ENCODE results near the gene EHBP1. TPM values are rescaled to one million over a fixed set of nuclear protein-coding genes. Genes with fewer than 3 reads are reported as not detected.

The EHBP1 gene
- total and polyA plus RNA-seq, 2 experiments from 2014 or later, result 27.2 to 47.9 TPM

DNA sequence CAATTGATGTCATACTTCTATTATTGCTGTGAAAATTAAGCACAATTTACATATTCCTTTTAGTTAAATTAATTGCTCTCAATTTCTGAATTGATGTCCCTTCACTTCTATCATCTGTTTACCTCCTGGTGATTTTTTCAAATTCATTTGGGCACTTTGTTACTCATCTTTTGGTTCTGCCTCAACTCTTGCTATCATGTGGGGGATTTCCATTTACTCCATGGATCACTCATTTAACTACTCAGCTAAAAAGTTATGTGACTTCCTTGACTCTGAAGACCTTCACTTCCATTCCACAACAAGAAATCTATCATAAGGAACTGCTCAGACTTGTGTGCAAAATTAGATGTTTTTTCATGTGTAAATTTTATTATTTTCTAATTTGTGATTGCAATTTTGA, 126.2 kb downstream of the EHBP1 start:
- Mint-ChIP-seq H3K4me1 (peaks cover 6% of the 10 kb centered on the region; the same call in 1 of the 3 replicates), H3K27me3 (ENCODE audit: insufficient read depth, low read depth, poor library complexity) (no peaks in the 10 kb centered on the region), H3K36me3 (ENCODE audit: low read depth) (peaks cover 78% of the 10 kb centered on the region), H3K9me3 (peaks cover 20% of the 10 kb centered on the region), H3K27ac (no peak overlapping the region), H3K4me3 (no peak overlapping the region)
- TF ChIP-seq EZH2phosphoT487 (IDR thresholded peaks at IDR 0.05; ENCODE audit: unreplicated experiment) (no peak), EZH2 (IDR thresholded peaks at IDR 0.05; ENCODE audit: low read depth, unreplicated experiment) (no peak), CREB1 (CRISPR knock-in tag; IDR thresholded peaks at IDR 0.05; ENCODE audit: low read depth) (no peak), POLR2AphosphoS5 (IDR thresholded peaks at IDR 0.05; ENCODE audit: low read depth) (no peak), ZNF114 (CRISPR knock-in tag; IDR thresholded peaks at IDR 0.05) (no peak)
- TF ChIP-seq, protein P1, sequence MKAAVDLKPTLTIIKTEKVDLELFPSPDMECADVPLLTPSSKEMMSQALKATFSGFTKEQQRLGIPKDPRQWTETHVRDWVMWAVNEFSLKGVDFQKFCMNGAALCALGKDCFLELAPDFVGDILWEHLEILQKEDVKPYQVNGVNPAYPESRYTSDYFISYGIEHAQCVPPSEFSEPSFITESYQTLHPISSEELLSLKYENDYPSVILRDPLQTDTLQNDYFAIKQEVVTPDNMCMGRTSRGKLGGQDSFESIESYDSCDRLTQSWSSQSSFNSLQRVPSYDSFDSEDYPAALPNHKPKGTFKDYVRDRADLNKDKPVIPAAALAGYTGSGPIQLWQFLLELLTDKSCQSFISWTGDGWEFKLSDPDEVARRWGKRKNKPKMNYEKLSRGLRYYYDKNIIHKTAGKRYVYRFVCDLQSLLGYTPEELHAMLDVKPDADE (IDR thresholded peaks at IDR 0.05), result no peak
- DNase-seq (ENCODE audit: low spot score), result no peak
- H2AFZ ChIP-seq, result no peak overlapping the region
- no peaks in the 10 kb centered on the region for H3K9me2 ChIP-seq (ENCODE audit: insufficient read depth)
- no peak overlapping the region for H3K27ac ChIP-seq (ENCODE audit: low read depth)
- H3K36me3 ChIP-seq (ENCODE audit: insufficient read depth), result no peaks in the 10 kb centered on the region; the same call in 1 of the 2 replicates
- H3K27me3 ChIP-seq (ENCODE audit: insufficient read depth), result no peaks in the 10 kb centered on the region
- H3K79me2 ChIP-seq (replicated peaks; ENCODE audit: insufficient read depth), result no peaks in the 10 kb centered on the region
- no peaks in the 10 kb centered on the region for H3F3A ChIP-seq (replicated peaks; ENCODE audit: low read depth)
- no peaks in the 10 kb centered on the region for H4K20me1 ChIP-seq (replicated peaks; ENCODE audit: insufficient read depth)
- no peak overlapping the region for H3K4me2 ChIP-seq
- peaks cover 3% of the 10 kb centered on the region; the same call in 1 of the 2 replicates for H3K4me1 ChIP-seq (ENCODE audit: insufficient read depth)
- ATAC-seq, result no peak
- H3K4me3 ChIP-seq, result no peak overlapping the region

DNA sequence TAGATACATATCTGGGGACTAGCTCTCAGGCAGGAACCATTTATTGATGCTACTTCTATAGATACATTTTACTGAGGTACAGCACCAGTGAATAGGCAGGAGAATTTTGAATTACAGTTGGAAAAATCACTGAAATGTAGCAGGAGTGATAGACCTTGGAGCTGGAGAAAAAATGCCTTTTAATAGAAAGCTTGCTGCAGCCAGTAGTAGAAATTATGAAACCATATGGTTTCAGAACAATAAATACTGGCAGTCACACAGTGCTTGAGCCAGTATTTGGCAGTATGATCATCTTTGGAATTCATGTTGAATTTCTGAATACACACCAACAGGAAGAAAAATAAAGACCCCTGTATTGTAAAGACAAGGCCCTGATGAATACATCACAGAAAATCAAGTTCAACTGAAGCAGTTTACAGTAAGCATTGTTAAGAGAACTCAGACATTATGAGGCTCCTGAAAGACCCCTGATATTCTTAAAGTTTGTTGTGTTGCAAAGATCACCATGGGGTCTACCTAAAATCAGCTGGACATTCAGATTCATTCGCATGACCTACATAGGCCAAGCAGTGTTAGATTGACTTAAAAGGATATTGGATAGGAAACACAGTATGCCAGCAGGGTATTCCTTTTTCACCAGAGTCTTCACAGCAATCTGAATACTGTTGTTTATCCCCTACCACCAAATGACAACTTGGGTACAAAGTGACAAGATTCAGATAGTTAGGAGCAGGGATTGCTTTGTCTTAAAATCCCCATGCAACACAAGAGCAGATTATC, 139.0 kb downstream of the EHBP1 start:
- H3K4me3 Mint-ChIP-seq, result no peak overlapping the region
- peaks cover 5% of the 10 kb centered on the region; the same call in 2 of the 3 replicates for H3K36me3 Mint-ChIP-seq (ENCODE audit: low read depth)
- no peak overlapping the region for H2AFZ ChIP-seq
- H3K36me3 ChIP-seq (ENCODE audit: insufficient read depth), result no peaks in the 10 kb centered on the region
- H3K79me2 ChIP-seq (replicated peaks; ENCODE audit: insufficient read depth), result no peaks in the 10 kb centered on the region
- 0 out of 2 replicates have a peak overlapping the region, but pooled peaks have one; percentile 10 for H3K27ac ChIP-seq (ENCODE audit: low read depth)
- H3K27ac Mint-ChIP-seq, result no peak overlapping the region
- ATAC-seq (0 out of 3 replicates have a peak, but pooled peaks have one; percentile 26), DNase-seq (ENCODE audit: low spot score) (no peak)
- H3K4me1 ChIP-seq (ENCODE audit: insufficient read depth), result 0 out of 2 replicates have a peak, but pooled peaks cover 4% of the 10 kb centered on the region
- no peaks in the 10 kb centered on the region for H3F3A ChIP-seq (replicated peaks; ENCODE audit: low read depth)
- no peak overlapping the region for H3K4me3 ChIP-seq
- no peak overlapping the region for H3K4me2 ChIP-seq
- H3K9me2 ChIP-seq (ENCODE audit: insufficient read depth), result no peaks in the 10 kb centered on the region
- TF ChIP-seq EZH2phosphoT487 (IDR thresholded peaks at IDR 0.05; ENCODE audit: unreplicated experiment) (no peak), ZNF114 (CRISPR knock-in tag; IDR thresholded peaks at IDR 0.05) (no peak), NANOG (IDR thresholded peaks at IDR 0.05; ENCODE audit: borderline replicate concordance) (no peak), POLR2AphosphoS5 (IDR thresholded peaks at IDR 0.05; ENCODE audit: low read depth) (no peak)
- TF ChIP-seq, protein P2, sequence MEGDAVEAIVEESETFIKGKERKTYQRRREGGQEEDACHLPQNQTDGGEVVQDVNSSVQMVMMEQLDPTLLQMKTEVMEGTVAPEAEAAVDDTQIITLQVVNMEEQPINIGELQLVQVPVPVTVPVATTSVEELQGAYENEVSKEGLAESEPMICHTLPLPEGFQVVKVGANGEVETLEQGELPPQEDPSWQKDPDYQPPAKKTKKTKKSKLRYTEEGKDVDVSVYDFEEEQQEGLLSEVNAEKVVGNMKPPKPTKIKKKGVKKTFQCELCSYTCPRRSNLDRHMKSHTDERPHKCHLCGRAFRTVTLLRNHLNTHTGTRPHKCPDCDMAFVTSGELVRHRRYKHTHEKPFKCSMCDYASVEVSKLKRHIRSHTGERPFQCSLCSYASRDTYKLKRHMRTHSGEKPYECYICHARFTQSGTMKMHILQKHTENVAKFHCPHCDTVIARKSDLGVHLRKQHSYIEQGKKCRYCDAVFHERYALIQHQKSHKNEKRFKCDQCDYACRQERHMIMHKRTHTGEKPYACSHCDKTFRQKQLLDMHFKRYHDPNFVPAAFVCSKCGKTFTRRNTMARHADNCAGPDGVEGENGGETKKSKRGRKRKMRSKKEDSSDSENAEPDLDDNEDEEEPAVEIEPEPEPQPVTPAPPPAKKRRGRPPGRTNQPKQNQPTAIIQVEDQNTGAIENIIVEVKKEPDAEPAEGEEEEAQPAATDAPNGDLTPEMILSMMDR (conservative IDR thresholded peaks at IDR 0.05; ENCODE audit: low read depth in 2 of 2), result no peak
- no peaks in the 10 kb centered on the region for H3K27me3 ChIP-seq (ENCODE audit: insufficient read depth)
- no peaks in the 10 kb centered on the region for H4K20me1 ChIP-seq (replicated peaks; ENCODE audit: insufficient read depth)
- H3K4me1 Mint-ChIP-seq, result peaks cover 7% of the 10 kb centered on the region; the same call in 2 of the 3 replicates
- no peaks in the 10 kb centered on the region; the same call in 1 of the 3 replicates for H3K9me3 Mint-ChIP-seq
- no peaks in the 10 kb centered on the region for H3K27me3 Mint-ChIP-seq (ENCODE audit: insufficient read depth, low read depth, poor library complexity)

Measured in GM23338 (cell line).